HepG2 (cell line): ENCODE data around the gene KIF15. TPM values are rescaled to one million over a fixed set of nuclear protein-coding genes. Genes with fewer than 3 reads are reported as not detected.

Source experiments
- CENPBD1 ChIP-seq: sonication (generic); formaldehyde crosslinking; IDR thresholded peaks from 2 replicates; pipeline ENCODE4 v1.8.0; 2022; ENCODE audit warnings: missing genetic modification reagents, low read depth, mild to moderate bottlenecking, borderline replicate concordance
- CHD2 ChIP-seq: IDR thresholded peaks from 2 replicates; pipeline ENCODE4 v1.6.1; 2011; ENCODE audit warnings: low read depth, low read length, improper control_type of control experiment
- DPF2 ChIP-seq: sonication (generic); formaldehyde crosslinking; IDR thresholded peaks from 2 replicates; pipeline ENCODE4 v1.4.0; 2020; ENCODE audit warnings: mild to moderate bottlenecking, low read depth, missing genetic modification reagents, borderline replicate concordance
- HNF1A ChIP-seq, 2 experiments: sonication (generic) in 1 of 2; formaldehyde crosslinking in 1 of 2; IDR thresholded peaks; 2 replicates each; pipeline versions ENCODE4 v1.4.0 to v1.6.1; 2016 to 2020; ENCODE audit warnings: borderline replicate concordance in 1 of 2, low read depth in 1 of 2, mild to moderate bottlenecking in 1 of 2, missing genetic modification reagents in 1 of 2
- KDM4B ChIP-seq: sonication (generic); formaldehyde crosslinking; IDR thresholded peaks from 2 replicates; pipeline ENCODE4 v1.4.0; 2020; ENCODE audit warnings: missing genetic modification reagents
- MEF2D ChIP-seq: sonication (generic); formaldehyde crosslinking; IDR thresholded peaks from 2 replicates; pipeline ENCODE4 v1.5.1; 2020; ENCODE audit warnings: mild to moderate bottlenecking, missing genetic modification reagents
- NFE2L1 ChIP-seq: sonication (generic); formaldehyde crosslinking; IDR thresholded peaks from 2 replicates; pipeline ENCODE4 v1.4.0; 2020; ENCODE audit warnings: missing genetic modification reagents, mild to moderate bottlenecking, borderline replicate concordance
- PHF5A ChIP-seq: IDR thresholded peaks from one replicate; pipeline ENCODE4 v1.6.1; 2018; ENCODE audit warnings: low read depth, missing genetic modification reagents; ENCODE audit not compliant: unreplicated experiment
- RFXANK ChIP-seq: IDR thresholded peaks from 2 replicates; pipeline ENCODE4 v1.6.1; 2016
- SMARCE1 ChIP-seq: fragments of 450-650 bp; IDR thresholded peaks from 2 replicates; pipeline ENCODE4 v1.6.1; 2017; ENCODE audit warnings: borderline replicate concordance
- TMF1 ChIP-seq: sonication (generic); formaldehyde crosslinking; IDR thresholded peaks from 2 replicates; pipeline ENCODE4 v1.8.1; 2022; ENCODE audit warnings: low read depth, missing genetic modification reagents
- ZFX ChIP-seq: sonication (generic); formaldehyde crosslinking; IDR thresholded peaks from 2 replicates; pipeline ENCODE4 v1.4.0; 2020; ENCODE audit warnings: mild to moderate bottlenecking, low read depth, missing genetic modification reagents, moderate library complexity
- ZFYVE20 ChIP-seq: sonication (generic); formaldehyde crosslinking; IDR thresholded peaks from 2 replicates; pipeline ENCODE4 v1.8.0; 2023; ENCODE audit warnings: low read depth, mild to moderate bottlenecking, moderate library complexity, missing genetic modification reagents, borderline replicate concordance
- ZKSCAN1 ChIP-seq: fragments of 150-350 bp; IDR thresholded peaks from 2 replicates; pipeline ENCODE4 v1.6.1; 2014; ENCODE audit warnings: low read length
- ZMAT5 ChIP-seq: sonication (generic); formaldehyde crosslinking; IDR thresholded peaks from 2 replicates; pipeline ENCODE4 v1.5.0; 2020; ENCODE audit warnings: mild to moderate bottlenecking, low read depth, missing genetic modification reagents, borderline replicate concordance
- ZNF12 ChIP-seq: sonication (generic); formaldehyde crosslinking; IDR thresholded peaks from 2 replicates; pipeline ENCODE4 v1.5.0; 2020; ENCODE audit warnings: missing genetic modification reagents
- ZNF235 ChIP-seq: sonication (generic); formaldehyde crosslinking; IDR thresholded peaks from 2 replicates; pipeline ENCODE4 v1.8.1; 2023; ENCODE audit warnings: mild to moderate bottlenecking, missing genetic modification reagents, borderline replicate concordance
- ZNF276 ChIP-seq: sonication (generic); formaldehyde crosslinking; IDR thresholded peaks from 2 replicates; pipeline ENCODE4 v1.4.0; 2020; ENCODE audit warnings: mild to moderate bottlenecking, low read depth, missing genetic modification reagents
- ZNF781 ChIP-seq: sonication (generic); formaldehyde crosslinking; IDR thresholded peaks from 2 replicates; pipeline ENCODE4 v1.5.1; 2020; ENCODE audit warnings: borderline replicate concordance, mild to moderate bottlenecking, missing genetic modification reagents; ENCODE audit errors: not compliant biosample characterization
- polyA plus RNA-seq, 8 experiments: library from polyadenylated mRNA; depleted of rRNA in 3 of 8; stranded (reverse) in 7 of 8; unstranded in 1 of 8; fragments of >200 nt; fragmentation: Illumina TruSeq in 4 of 8; extraction: Trizol in 4 of 8; gene quantifications; 2 replicates each; pipeline versions ENCODE4 v1.2.1 to v1.2.3, GENCODE V29; 2011 to 2016; ENCODE audit warnings: low read depth in 4 of 8, missing spikeins in 1 of 8, mixed read lengths in 1 of 8; ENCODE audit not compliant: insufficient read depth in 1 of 8
- total RNA-seq, 5 experiments: library from RNA; depleted of rRNA; stranded (reverse); fragments of >200 nt; fragmentation: Illumina TruSeq; extraction: Trizol; gene quantifications; 2 replicates each; pipeline ENCODE4 v1.2.3, GENCODE V29; 2016; ENCODE audit warnings: low read depth in 1 of 5

Gene KIF15
- total and polyA plus RNA-seq, 2 of the 13 experiments (the other 11 are each of a cell fraction or from before 2014, with no cell fraction given) = 4.8 to 33.8 TPM

- TF ChIP-seq ZMAT5 (no peak), NFE2L1 (CRISPR knock-in tag) (no peak; the same call in 1 of the 2 replicates), SMARCE1 (no peak), PHF5A (no peak), ZFX (CRISPR knock-in tag) (peak; percentile 71; the same call in 1 of the 2 replicates), RFXANK (CRISPR knock-in tag) (no peak), HNF1A (IDR thresholded peaks at IDR 0.05; ENCODE audit: low read depth) (no peak), HNF1A (CRISPR knock-in tag; IDR thresholded peaks at IDR 0.05; ENCODE audit: borderline replicate concordance) (peak; percentile 54; the same call in 1 of the 2 replicates), KDM4B (0 out of 2 replicates have a peak, but pooled peaks have one; percentile 17), ZKSCAN1 (no peak), ZNF235 (CRISPR knock-in tag) (no peak), ZNF276 (CRISPR knock-in tag) (no peak), MEF2D (CRISPR knock-in tag) (no peak), ZNF12 (CRISPR knock-in tag) (peak; percentile 64; the same call in 1 of the 2 replicates), CENPBD1 (CRISPR knock-in tag) (no peak), ZNF781 (CRISPR knock-in tag) (no peak), ZFYVE20 (0 out of 2 replicates have a peak, but pooled peaks have one; percentile 34), TMF1 (CRISPR knock-in tag) (peak; percentile 95), CHD2 (peak; percentile 56; the same call in 1 of the 2 replicates), DPF2 (no peak)
These were observed at the start of gene KIF15, which contains the start of gene KIAA1143 (continued) for GRCh38 chr3:44761424-44762169.
